GM21381 (cell line): ENCODE data around the gene FCER1G.
"Not testable (repeated sequence)": the region's sequence is repeated elsewhere in the genome, so short reads cannot be mapped to it uniquely, and the experiment has no call there.

Experiments used
- ATAC-seq: cut with Tn5 transposase; IDR thresholded peaks from one replicate; pipeline ENCODE4 v1.9.1; 2021; ENCODE audit warnings: mild to moderate bottlenecking, moderate library complexity; ENCODE audit not compliant: unreplicated experiment

FCER1G gene

DNA sequence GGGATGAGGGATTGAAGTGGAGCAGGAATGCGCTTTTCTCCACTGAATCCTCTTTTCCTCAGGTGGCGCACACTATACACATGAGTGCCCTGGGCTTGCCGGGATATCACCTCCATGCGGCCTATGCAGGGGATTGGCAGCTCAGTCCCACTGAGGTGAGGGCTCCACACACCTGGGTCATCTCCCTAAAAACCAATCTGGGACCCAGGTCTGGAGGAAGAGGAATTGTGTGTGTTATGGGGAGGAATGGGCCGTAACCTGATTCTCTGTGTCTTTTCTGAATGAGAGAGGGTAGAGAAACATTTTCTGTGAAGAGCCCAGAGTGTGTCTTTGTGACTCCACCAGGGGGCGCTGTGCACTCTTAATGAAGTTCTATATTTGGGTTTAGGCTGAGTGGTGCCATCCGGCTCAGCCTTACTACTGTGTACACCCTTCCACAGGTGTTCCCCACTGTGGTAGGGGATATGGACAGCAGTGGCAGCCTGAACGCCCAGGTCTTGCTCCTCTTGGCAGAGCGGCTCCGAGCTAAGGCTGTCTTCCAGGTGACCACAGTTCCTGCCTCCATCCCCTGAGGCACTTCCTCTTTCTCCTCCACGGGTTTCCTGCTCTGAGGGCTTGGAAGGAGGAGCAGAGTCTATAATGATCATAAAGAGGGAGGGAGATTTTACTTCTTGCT, 12.2 kb downstream of the FCER1G start:
- ATAC-seq: no peak

- ATAC-seq: no peak
Observed at GRCh38 chr1:161228032-161228431, 12.9 kb downstream of the FCER1G start.

DNA sequence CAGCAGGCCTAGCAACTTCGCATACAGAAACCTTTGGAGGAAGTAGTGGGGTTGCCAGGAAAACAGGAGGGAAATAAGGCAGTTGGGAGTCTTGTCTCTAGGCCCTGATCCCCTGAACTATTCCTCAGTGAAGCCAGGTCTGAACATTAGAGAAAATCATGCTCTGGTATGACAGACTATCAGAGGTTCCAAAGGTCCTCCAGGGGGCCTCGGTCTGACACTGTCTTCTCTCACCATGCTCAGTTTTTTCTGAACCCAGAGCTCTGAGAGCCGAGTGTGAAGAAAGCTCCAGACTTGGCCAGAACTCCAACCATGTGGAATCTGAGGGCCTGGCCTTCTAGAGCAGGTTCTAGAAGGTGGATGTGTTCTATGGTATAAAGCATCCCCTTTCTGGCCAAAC, 14.8 kb downstream of the FCER1G start:
- ATAC-seq: no peak

- ATAC-seq: no peak
Observed at GRCh38 chr1:161230762-161231161, 15.7 kb downstream of the FCER1G start.

GRCh38 chr1:161233102-161233501, 18.0 kb downstream of the FCER1G start:
- ATAC-seq: no peak

GRCh38 chr1:161235957-161236775, 21.1 kb downstream of the FCER1G start:
- no peak for ATAC-seq

GRCh38 chr1:161238039-161238473, 23.0 kb downstream of the FCER1G start, which contains the start of gene NR1I3:
TSS of gene NR1I3 (minus strand) at chr1:161238203. CDS start at chr1:161236565, 1,638 bp downstream.
- no peak for ATAC-seq

- ATAC-seq: no peak
Observed at GRCh38 chr1:161241682-161242081, 26.6 kb downstream of the FCER1G start.

DNA sequence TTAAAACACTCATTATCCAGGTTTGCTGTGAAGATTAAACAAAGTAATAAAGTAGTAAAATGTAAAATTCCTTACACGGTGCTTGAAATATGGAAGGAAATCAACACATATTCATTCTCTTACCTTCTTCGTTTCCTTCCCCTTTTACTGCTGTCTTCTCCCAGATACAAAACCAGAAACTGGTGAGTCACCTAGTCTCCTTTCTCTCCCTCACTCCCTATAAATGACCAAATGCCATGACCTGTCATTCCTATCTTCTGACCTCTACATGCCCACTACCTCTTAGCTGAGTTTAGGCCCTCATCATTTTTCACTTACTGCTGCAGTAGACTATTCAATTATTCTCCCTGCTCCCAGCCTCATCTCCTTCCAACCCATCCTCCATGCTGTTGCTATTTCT, 27.2 kb downstream of the FCER1G start:
- ATAC-seq: no peak

DNA sequence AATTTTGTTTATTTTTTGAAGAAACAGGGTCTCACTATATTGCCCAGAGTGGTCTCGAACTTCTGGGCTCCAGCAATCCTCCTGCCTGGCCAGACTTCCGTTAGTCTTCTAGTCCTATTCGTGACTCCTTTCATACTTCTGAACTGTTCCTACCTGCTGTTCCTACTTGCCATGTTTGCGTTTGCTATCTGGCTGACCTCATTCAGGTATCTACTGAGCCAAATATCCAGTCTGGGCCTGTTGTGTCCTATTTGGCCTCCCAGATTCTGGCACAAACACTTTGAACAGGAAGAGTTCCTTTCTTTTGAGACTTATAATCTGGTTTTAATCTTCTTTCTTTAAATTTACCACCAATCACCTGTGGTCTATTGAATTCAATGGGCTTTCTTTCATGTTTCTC, 29.8 kb downstream of the FCER1G start:
- no peak for ATAC-seq

GRCh38 chr1:161250100-161250499, 35.0 kb downstream of the FCER1G start:
- not testable (repeated sequence) for ATAC-seq

- ATAC-seq: no peak
Observed at GRCh38 chr1:161250829-161251228, 35.7 kb downstream of the FCER1G start.

GRCh38 chr1:161251579-161251978, 36.5 kb downstream of the FCER1G start:
- ATAC-seq: no peak

DNA sequence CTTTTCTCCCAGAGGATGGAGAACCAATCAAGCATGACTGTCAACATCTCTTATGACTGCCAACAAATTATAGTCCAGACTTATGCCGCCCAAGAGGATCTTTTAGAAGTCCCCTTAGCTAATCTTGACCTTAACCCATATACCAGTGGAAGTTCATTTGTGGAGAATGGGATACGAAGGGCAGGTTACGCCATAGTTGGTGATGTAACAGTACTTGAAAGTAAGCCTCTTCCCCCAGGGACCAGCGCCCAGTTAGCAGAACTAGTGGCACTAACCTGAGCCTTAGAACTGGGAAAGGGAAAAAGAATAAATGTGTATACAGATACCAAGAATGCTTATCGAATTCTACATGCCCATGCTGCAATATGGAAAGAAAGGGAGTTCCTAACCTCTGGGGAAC, 40.2 kb downstream of the FCER1G start:
- ATAC-seq: not testable (repeated sequence)

- not testable (repeated sequence) for ATAC-seq
Observed at GRCh38 chr1:161255955-161256520, 40.9 kb downstream of the FCER1G start.

DNA sequence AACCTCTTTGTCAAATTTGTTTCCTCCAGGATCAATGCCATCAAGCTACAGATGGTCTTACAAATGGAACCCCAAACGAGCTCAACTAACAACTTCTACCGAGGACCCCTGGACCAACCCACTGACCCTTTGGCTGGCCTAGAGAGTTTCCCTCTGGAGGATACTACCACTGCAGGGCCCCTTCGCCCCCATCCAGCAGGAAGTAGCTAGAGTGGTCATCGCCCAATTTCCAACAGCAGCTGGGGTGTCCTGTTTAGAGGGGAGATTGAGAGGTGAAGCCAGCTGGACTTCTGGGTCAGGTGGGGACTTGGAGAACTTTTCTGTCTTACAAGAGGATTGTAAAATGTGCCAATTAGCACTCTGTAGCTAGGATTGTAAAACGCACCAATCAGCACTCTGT, 42.0 kb downstream of the FCER1G start:
- ATAC-seq: not testable (repeated sequence)

- no peak for ATAC-seq
Observed at GRCh38 chr1:161258439-161259344, 43.6 kb downstream of the FCER1G start, which contains the start of gene PCP4L1. TSS of gene PCP4L1 (plus strand) at chr1:161258745. CDS start at chr1:161258975, 230 bp downstream.

DNA sequence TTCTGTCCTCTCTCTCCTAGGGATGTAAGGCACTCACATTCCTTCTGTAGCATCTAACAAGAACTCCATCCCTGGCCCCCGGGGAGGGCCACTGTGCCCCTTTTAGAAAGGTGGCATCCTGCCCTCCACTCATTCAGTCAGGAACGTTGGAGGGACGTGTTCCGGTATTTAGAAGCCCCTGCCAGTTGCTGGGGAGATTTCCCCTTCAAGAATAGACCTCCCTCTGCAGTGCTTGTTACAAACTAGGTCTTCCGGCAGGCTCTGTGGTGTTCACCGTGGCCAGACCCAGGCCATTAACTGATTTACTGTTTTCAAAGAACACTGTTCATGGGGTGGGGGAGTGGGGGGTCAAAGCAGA, 44.2 kb downstream of the FCER1G start:
- ATAC-seq: no peak

DNA sequence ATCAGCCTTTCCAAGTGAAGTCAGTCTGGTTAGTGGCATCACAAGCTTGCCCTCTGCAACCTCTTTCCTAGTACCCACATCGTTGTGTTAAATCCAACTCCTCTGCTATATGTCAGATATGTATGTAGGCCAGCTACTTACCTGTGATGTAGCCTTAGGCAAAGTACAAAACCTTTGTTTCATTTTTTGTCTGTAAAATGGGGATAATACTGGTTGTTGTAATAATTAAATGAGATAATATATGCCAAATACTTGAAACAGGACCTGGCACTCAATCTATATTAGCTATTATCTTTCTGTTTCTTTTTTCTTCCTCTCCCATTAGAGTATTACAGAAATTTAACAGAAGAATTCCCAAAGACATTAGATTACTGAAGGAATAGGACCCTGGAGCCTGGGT, 44.7 kb downstream of the FCER1G start:
- no peak for ATAC-seq

DNA sequence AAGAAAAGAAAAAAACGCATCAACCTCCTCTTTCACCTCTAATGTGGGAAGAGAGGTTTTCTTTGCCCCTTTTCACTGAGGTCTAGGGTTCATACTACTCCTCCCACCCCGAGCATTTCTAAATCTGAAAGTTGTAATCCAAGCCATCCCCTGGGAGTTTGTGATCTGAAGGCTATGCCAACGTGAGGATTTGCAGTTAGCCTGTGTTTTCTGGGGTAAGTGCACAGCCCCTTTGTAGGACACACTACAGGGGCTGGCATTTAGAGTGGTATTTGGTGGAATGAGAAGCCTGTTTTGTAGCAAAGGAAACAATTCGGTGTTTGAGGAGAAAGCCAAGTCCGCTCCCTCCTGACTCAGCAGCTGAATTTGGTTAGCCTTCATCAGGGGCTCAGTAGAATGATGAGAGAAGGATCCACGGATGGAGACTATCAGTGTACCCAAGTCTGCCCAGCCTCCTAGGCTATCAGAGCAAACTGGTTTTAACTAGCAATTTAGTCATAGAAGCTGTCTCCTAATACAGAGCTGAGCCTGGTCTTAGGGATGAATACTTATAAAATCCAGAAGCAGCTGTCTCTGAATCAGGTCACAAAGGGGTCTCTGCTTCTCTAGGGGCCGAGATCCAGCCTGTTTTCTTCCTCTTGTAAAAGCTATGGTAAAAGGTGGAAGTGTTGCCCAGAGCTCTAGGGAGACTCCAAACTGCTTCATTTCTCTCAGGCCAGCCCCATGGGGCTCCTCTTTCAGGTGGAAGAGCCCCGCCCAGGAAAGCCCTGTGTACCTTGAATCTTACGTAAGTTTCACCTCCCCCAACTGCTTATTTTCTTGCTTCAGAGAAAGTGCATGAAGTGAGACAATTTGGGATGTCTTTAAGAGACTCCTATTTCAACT, 45.5 kb downstream of the FCER1G start:
- ATAC-seq: no peak
